GM21825 (cell line): ENCODE measurements around the gene SDK1.

Experiments
- ATAC-seq: cut with Tn5 transposase; IDR thresholded peaks from one replicate; pipeline ENCODE4 v1.9.1; 2021; ENCODE audit warnings: mild to moderate bottlenecking, moderate library complexity; ENCODE audit not compliant: unreplicated experiment

SDK1 gene

GRCh38 chr7:3451701-3452100 lies 150.6 kb downstream of the SDK1 start:
- ATAC-seq = no peak

- no peak for ATAC-seq
Observed at GRCh38 chr7:3453398-3453797, 152.3 kb downstream of the SDK1 start.

GRCh38 chr7:3455806-3456595 lies 154.9 kb downstream of the SDK1 start:
- ATAC-seq = no peak

- ATAC-seq = no peak
Observed at GRCh38 chr7:3459111-3459510, 158.1 kb downstream of the SDK1 start.

GRCh38 chr7:3461923-3462322 lies 160.9 kb downstream of the SDK1 start:
- ATAC-seq = no peak

- ATAC-seq = no peak
Observed at GRCh38 chr7:3463696-3464095, 162.6 kb downstream of the SDK1 start.

- ATAC-seq = no peak
Observed at GRCh38 chr7:3464900-3465622, 164.0 kb downstream of the SDK1 start.

- ATAC-seq = no peak
Observed at GRCh38 chr7:3466261-3466660, 165.2 kb downstream of the SDK1 start.

GRCh38 chr7:3469641-3470040 lies 168.6 kb downstream of the SDK1 start:
- ATAC-seq = no peak

- ATAC-seq = no peak
Observed at GRCh38 chr7:3480197-3480596, 179.1 kb downstream of the SDK1 start.

GRCh38 chr7:3481435-3481834 lies 180.4 kb downstream of the SDK1 start:
- no peak for ATAC-seq

- ATAC-seq = no peak
Observed at GRCh38 chr7:3482147-3482921, 181.3 kb downstream of the SDK1 start.

GRCh38 chr7:3486841-3487240 lies 185.8 kb downstream of the SDK1 start:
- ATAC-seq = no peak

GRCh38 chr7:3488829-3489228 lies 187.8 kb downstream of the SDK1 start:
- no peak for ATAC-seq

- ATAC-seq = no peak
Observed at GRCh38 chr7:3493499-3493898, 192.4 kb downstream of the SDK1 start.

GRCh38 chr7:3494947-3495346 lies 193.9 kb downstream of the SDK1 start:
- ATAC-seq = no peak

- no peak for ATAC-seq
Observed at GRCh38 chr7:3495530-3495929, 194.5 kb downstream of the SDK1 start.

GRCh38 chr7:3495954-3496353 lies 194.9 kb downstream of the SDK1 start:
- no peak for ATAC-seq

- ATAC-seq = no peak
Observed at GRCh38 chr7:3497796-3498195, 196.7 kb downstream of the SDK1 start.

GRCh38 chr7:3501671-3502070 lies 200.6 kb downstream of the SDK1 start:
- no peak for ATAC-seq

GRCh38 chr7:3504384-3504783 lies 203.3 kb downstream of the SDK1 start:
- no peak for ATAC-seq
